SK-N-SH treated with all-trans-retinoic acid at 6 μM for 48 hours (cell line): Measurements from ENCODE around the gene ACSL6.

Experiments
- OSR1 ChIP-seq: fragments of 250-450 bp; sonication (Bioruptor Pico); IDR thresholded peaks from 2 replicates; pipeline ENCODE4 v1.8.0; 2022; ENCODE audit warnings: moderate library complexity, mild to moderate bottlenecking, inconsistent platforms
- RARB ChIP-seq: fragments of 250-450 bp; sonication (Bioruptor Pico); IDR thresholded peaks from 2 replicates; pipeline ENCODE4 v1.8.0; 2021; ENCODE audit warnings: mild to moderate bottlenecking, moderate library complexity
- TF ChIP-seq, protein P1 (sequence below): fragments of 250-450 bp; sonication (Bioruptor Pico); IDR thresholded peaks from 2 replicates; pipeline ENCODE4 v1.5.0; 2020; ENCODE audit warnings: mild to moderate bottlenecking, moderate library complexity

DNA sequence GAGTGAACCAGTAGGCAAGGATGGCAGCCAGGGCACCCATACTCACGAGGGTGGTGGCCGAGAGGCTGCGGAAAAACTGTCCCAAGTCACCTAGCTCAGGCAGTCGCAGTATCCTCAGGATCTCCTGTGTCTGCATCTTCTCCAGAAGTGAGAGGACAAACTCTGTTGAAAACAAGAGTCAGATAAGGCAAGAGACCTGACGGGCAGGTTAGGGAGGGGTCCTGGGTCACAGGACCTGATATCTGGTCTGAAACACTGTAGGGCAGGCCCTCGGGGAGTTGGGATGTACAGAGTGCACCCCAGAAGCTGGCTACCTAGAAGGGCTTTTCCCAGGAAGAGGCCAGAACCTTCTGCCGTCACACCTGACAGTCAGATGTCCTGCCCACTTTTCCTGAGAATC is 17.4 kb downstream of the ACSL6 start:
- TF ChIP-seq RARB, result no peak
- TF ChIP-seq, protein P1, sequence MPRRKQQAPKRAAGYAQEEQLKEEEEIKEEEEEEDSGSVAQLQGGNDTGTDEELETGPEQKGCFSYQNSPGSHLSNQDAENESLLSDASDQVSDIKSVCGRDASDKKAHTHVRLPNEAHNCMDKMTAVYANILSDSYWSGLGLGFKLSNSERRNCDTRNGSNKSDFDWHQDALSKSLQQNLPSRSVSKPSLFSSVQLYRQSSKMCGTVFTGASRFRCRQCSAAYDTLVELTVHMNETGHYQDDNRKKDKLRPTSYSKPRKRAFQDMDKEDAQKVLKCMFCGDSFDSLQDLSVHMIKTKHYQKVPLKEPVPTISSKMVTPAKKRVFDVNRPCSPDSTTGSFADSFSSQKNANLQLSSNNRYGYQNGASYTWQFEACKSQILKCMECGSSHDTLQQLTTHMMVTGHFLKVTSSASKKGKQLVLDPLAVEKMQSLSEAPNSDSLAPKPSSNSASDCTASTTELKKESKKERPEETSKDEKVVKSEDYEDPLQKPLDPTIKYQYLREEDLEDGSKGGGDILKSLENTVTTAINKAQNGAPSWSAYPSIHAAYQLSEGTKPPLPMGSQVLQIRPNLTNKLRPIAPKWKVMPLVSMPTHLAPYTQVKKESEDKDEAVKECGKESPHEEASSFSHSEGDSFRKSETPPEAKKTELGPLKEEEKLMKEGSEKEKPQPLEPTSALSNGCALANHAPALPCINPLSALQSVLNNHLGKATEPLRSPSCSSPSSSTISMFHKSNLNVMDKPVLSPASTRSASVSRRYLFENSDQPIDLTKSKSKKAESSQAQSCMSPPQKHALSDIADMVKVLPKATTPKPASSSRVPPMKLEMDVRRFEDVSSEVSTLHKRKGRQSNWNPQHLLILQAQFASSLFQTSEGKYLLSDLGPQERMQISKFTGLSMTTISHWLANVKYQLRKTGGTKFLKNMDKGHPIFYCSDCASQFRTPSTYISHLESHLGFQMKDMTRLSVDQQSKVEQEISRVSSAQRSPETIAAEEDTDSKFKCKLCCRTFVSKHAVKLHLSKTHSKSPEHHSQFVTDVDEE (CRISPR knock-in tag), result no peak
- no peak for TF ChIP-seq OSR1
